GM21786 (cell line): ENCODE data around the gene TNFAIP2.

Source experiments
- ATAC-seq: cut with Tn5 transposase; IDR thresholded peaks from one replicate; pipeline ENCODE4 v1.9.1; 2021; ENCODE audit not compliant: unreplicated experiment

Gene TNFAIP2

GRCh38 chr14:103179094-103179493, 55.8 kb downstream of the TNFAIP2 start:
- ATAC-seq = no peak

GRCh38 chr14:103180331-103180730, 57.1 kb downstream of the TNFAIP2 start:
- ATAC-seq = no peak

DNA sequence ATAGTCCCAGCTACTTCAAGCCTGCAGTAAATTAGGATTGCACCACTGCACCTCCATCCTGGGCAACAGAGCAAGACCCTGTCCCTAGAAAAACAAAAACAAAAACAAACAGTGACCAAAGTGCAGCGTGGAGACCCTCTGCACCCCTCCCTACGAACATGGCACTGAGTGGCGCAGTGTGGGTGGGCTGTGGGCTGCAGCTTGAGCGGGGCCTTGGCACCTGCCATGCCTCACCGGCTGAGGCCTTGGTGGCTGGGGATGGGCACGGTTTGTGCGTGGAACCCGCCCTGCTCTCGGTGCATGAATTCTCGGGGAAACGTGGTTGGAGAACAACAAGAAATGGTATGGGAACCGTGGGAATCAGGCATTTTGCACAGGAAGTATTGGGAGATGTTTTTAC, 60.8 kb downstream of the TNFAIP2 start:
- ATAC-seq = no peak

GRCh38 chr14:103185051-103186029, 62.1 kb downstream of the TNFAIP2 start:
- ATAC-seq = no peak

DNA sequence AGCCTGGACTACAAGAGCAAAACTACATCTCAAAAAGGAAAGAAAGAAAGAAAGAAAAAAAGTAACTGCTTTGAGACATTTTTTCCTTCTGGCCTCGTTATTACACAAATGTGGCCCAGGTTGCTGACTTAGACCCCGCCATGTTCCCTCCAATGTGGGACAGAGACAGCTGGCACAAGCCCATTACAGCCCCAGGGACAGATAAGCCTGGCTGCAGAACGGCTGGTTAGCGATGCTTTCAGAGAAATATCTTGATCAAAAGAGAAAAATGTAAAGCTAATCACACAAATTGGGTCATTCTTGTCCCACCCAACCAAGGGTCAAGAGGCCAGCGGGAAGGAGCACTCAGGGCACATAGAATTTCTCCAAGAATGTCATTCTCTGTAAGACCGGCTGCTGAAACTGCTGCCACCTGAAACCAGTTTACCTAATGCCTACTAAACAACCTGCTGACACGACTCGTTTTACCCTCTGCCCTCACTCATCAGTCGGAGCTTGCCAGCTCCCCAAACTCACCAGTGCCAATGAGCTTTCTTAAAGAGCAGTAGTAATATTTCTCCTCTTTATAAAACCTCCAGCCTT, 63.1 kb downstream of the TNFAIP2 start:
- no peak for ATAC-seq
